ENCODE data around the gene RPRML. TPM values are rescaled to one million over a fixed set of nuclear protein-coding genes. Genes with fewer than 3 reads are reported as not detected.

The RPRML gene
- polyA plus RNA-seq, 1 donor, result 0.46 TPM

GRCh38 chr17:46928467-46929261 lies 50.4 kb downstream of the RPRML start:
- H3K4me1 ChIP-seq (ENCODE audit: control insufficient read depth, insufficient read depth, low read length), result peaks cover 52% of the 10 kb centered on the region
- no peaks in the 10 kb centered on the region for H3K9me3 ChIP-seq (ENCODE audit: control insufficient read depth, low read depth, low read length)
- peak; percentile 68 to 86 for DNase-seq
- WGBS (ENCODE audit: insufficient coverage, low lambda C conversion rate), result 0% methylated on average over 1 of the region's 10 CpGs
- H3K27me3 ChIP-seq (ENCODE audit: control insufficient read depth, insufficient read depth, low read length), result no peaks in the 10 kb centered on the region
- no peak overlapping the region for H3K4me3 ChIP-seq (ENCODE audit: low read length)
- peaks cover 33% of the 10 kb centered on the region for H3K36me3 ChIP-seq (ENCODE audit: control insufficient read depth, insufficient read depth, low read length)
- H3K27ac ChIP-seq (ENCODE audit: low read length), result peak overlapping the region; percentile 96

Other genes with a start within 250 kb of the RPRML start
- gene WNT3, start 160.6 kb downstream of the RPRML start, polyA plus RNA-seq, result 9.3 TPM
- gene WNT9B, start 127.7 kb downstream of the RPRML start, polyA plus RNA-seq, result not detected
- 103 TPM for gene GOSR2, start 56.1 kb downstream of the RPRML start, polyA plus RNA-seq
- gene CDC27, start 210.0 kb upstream of the RPRML start, polyA plus RNA-seq, result 33.5 TPM
- 5.0 TPM for gene MYL4, start 230.1 kb upstream of the RPRML start, polyA plus RNA-seq

Data from large intestine (tissue), 3 donors.